Right atrium auricular region (tissue), 2 donors: ENCODE measurements around the gene LGALS3BP. TPM values are rescaled to one million over a fixed set of nuclear protein-coding genes. Genes with fewer than 3 reads are reported as not detected.
"Not testable (repeated sequence)": the region's sequence is repeated elsewhere in the genome, so short reads cannot be mapped to it uniquely, and the experiment has no call there.

Experiments used
- DNase-seq: peaks from one replicate; pipeline ENCODE4 v3.0.0-alpha.2; 2019; ENCODE audit warnings: low spot score
- H3K27ac ChIP-seq, 2 donors: fragments of 200-600 bp; sonication (generic); 1 replicate in 1 of 2; 2 replicates in 1 of 2; pipeline ENCODE4 v1.5.1; 2016 to 2019
- H3K27me3 ChIP-seq, 2 donors: fragments of 200-600 bp; sonication (generic); one replicate each; pipeline versions ENCODE4 v1.5.1 to v1.6.0; 2017 to 2019
- H3K36me3 ChIP-seq: fragments of 200-600 bp; sonication (generic); one replicate; pipeline ENCODE4 v1.5.1; 2016
- H3K4me1 ChIP-seq, 2 donors: fragments of 200-600 bp; sonication (generic); one replicate each; pipeline versions ENCODE4 v1.5.1 to v1.6.0; 2017 to 2019
- H3K4me3 ChIP-seq, 2 donors: fragments of 200-600 bp; sonication (generic); 1 replicate in 1 of 2; 2 replicates in 1 of 2; pipeline ENCODE4 v1.5.1; 2017 to 2019; ENCODE audit warnings: mild to moderate bottlenecking in 1 of 2, moderate library complexity in 1 of 2
- H3K9me3 ChIP-seq, 2 donors: fragments of 200-600 bp; sonication (generic); one replicate each; pipeline ENCODE4 v1.5.1; 2019
- CTCF ChIP-seq, 2 donors: fragments of 200-600 bp; sonication (generic); IDR thresholded peaks; one replicate each; pipeline ENCODE4 v1.5.1; 2019; ENCODE audit warnings: antibody characterized with exemption in 2 of 2
- total RNA-seq, 2 donors: library from RNA; depleted of rRNA; stranded (reverse); fragments of >200 nt; gene quantifications; one replicate each; pipeline ENCODE4 v1.1.0, GENCODE V29; 2016

LGALS3BP gene
- total RNA-seq, 2 donors from 2014 or later: 488 to 733 TPM

- DNase-seq: no peak
- no peaks in the 10 kb centered on the region for H3K9me3 ChIP-seq
- no peaks in the 10 kb centered on the region for H3K36me3 ChIP-seq
- no peak overlapping the region for H3K27ac ChIP-seq
- TF ChIP-seq CTCF (IDR thresholded peaks at IDR 0.05): no peak
- H3K27me3 ChIP-seq: no peaks in the 10 kb centered on the region
- H3K4me3 ChIP-seq: no peak overlapping the region
- peaks cover 0 to 12% of the 10 kb centered on the region in 2 donors for H3K4me1 ChIP-seq
Measured at GRCh38 chr17:78963378-78963777, 16.3 kb downstream of the LGALS3BP start.

GRCh38 chr17:78962984-78963348 is 16.8 kb downstream of the LGALS3BP start:
- H3K36me3 ChIP-seq, H3K4me3 ChIP-seq, H3K9me3 ChIP-seq, DNase-seq, H3K27me3 ChIP-seq, H3K27ac ChIP-seq: not testable (repeated sequence)
- peaks cover 0 to 12% of the 10 kb centered on the region in 2 donors for H3K4me1 ChIP-seq

DNA sequence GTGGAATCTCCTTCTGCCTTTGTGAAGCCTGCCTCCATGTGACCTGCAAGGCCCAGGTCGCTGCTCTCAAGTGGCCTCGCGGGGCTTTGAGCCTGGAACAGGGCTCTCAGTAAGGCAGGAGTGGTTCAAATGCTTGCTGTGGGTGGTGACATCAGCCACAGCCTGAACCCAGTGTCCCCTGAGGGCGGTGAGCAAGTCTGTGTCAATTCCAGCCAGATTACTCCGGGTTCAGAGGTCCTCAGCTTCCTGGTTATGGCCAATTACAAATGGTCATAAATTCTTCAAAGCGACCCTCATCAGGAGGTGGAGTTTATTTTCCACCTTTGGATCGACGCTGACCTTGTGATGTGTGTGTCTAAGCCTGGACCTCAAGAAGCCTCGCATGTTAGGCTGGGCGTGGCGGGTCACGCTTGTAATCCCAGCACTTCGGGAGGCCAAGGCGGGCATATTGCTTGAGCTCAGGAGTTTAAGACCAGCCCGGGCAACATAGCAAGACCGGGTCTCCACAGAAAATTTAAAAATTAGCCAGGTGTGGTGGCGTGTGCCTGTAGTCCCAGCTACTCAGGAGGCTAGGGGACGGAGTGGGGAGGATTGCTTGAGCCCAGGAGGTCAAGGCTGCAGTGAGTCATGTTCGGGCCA is 17.3 kb downstream of the LGALS3BP start:
- TF ChIP-seq CTCF (IDR thresholded peaks at IDR 0.05): no peak
- no peaks in the 10 kb centered on the region for H3K36me3 ChIP-seq
- no peak overlapping the region for H3K4me3 ChIP-seq
- DNase-seq: no peak
- H3K4me1 ChIP-seq: peaks cover 0 to 12% of the 10 kb centered on the region in 2 donors
- no peak overlapping the region for H3K27ac ChIP-seq
- H3K27me3 ChIP-seq: no peaks in the 10 kb centered on the region
- no peaks in the 10 kb centered on the region for H3K9me3 ChIP-seq

GRCh38 chr17:78961571-78961970 is 18.2 kb downstream of the LGALS3BP start:
- no peaks in the 10 kb centered on the region for H3K27me3 ChIP-seq
- peaks cover 0 to 12% of the 10 kb centered on the region in 2 donors for H3K4me1 ChIP-seq
- no peak overlapping the region for H3K4me3 ChIP-seq
- peak overlapping the region in 1 of 2 donors; percentile 43 for H3K27ac ChIP-seq
- no peaks in the 10 kb centered on the region for H3K36me3 ChIP-seq
- no peak for DNase-seq
- H3K9me3 ChIP-seq: no peaks in the 10 kb centered on the region
- TF ChIP-seq CTCF (IDR thresholded peaks at IDR 0.05): no peak

DNA sequence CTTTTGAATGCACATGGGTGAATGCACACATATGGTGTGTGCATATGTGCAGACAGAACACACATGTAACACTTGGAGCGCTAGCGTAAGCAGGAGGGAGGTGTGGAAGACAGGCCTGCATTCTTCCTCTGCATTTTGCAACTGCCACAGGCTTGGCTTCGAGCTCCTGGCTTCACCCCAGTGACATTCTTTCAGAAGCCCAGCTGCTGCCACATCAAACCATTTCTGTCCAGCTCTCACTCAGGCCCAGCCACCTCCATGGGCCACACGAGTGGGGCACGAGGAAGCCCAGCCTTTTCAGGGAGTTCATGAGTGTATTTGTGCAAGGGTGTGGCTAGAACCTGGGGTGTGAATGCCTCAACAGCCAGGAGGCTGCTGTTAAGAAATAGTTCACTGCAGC is 18.8 kb downstream of the LGALS3BP start:
- no peak overlapping the region for H3K4me3 ChIP-seq
- no peaks in the 10 kb centered on the region for H3K9me3 ChIP-seq
- H3K27me3 ChIP-seq: no peaks in the 10 kb centered on the region
- peaks cover 0 to 12% of the 10 kb centered on the region in 2 donors for H3K4me1 ChIP-seq
- H3K36me3 ChIP-seq: no peaks in the 10 kb centered on the region
- no peak for TF ChIP-seq CTCF (IDR thresholded peaks at IDR 0.05)
- DNase-seq: peak; percentile 70
- H3K27ac ChIP-seq: peak overlapping the region in 1 of 2 donors; percentile 43

DNA sequence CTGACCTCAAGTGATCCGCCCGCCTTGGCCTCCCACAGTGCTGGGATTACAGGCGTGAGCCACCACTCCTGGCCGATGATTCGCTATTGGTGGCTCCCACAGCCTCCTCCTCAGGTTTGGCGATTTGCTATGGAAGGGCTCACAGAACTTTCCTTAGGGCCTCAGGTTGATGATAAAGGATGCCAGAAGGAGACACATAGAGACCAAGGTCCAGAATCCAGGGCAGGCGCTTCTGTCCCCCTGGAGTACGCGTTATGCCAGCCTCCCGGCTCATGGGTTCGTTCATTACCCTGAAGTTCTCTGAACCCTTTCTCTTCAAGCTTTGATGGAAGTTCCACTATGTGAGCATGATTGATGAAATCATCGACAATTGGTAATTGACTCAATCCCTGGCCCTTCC is 19.9 kb downstream of the LGALS3BP start:
- H3K4me1 ChIP-seq: peaks cover 0 to 12% of the 10 kb centered on the region in 2 donors
- no peaks in the 10 kb centered on the region for H3K27me3 ChIP-seq
- H3K9me3 ChIP-seq: no peaks in the 10 kb centered on the region
- H3K27ac ChIP-seq: no peak overlapping the region
- no peak overlapping the region for H3K4me3 ChIP-seq
- DNase-seq: no peak
- H3K36me3 ChIP-seq: no peaks in the 10 kb centered on the region
- no peak for TF ChIP-seq CTCF (IDR thresholded peaks at IDR 0.05)
